ENCODE measurements around the gene UCK1. TPM values are rescaled to one million over a fixed set of nuclear protein-coding genes. Genes with fewer than 3 reads are reported as not detected.

The UCK1 gene
- total and polyA plus RNA-seq, 2 of the 13 experiments (the other 11 are each of a cell fraction or from before 2014, with no cell fraction given) = 11.0 to 24.1 TPM

GRCh38 chr9:131530920-131531832 is at the start of gene UCK1 (continued):
- TF ChIP-seq ATF5 (CRISPR knock-in tag; IDR thresholded peaks at IDR 0.05; ENCODE audit: low read depth) = no peak
- no peak for TF ChIP-seq MAF1 (CRISPR knock-in tag; IDR thresholded peaks at IDR 0.05; ENCODE audit: borderline replicate concordance)
- TF ChIP-seq PATZ1 (CRISPR knock-in tag; IDR thresholded peaks at IDR 0.05) = peak; percentile 53
- 0 out of 2 replicates have a peak, but pooled peaks have one; percentile 36 for TF ChIP-seq ZNF747 (CRISPR knock-in tag; IDR thresholded peaks at IDR 0.05; ENCODE audit: borderline replicate concordance)
- no peak for TF ChIP-seq PBX2 (CRISPR knock-in tag; IDR thresholded peaks at IDR 0.05)
- no peak for TF ChIP-seq TEAD2 (CRISPR knock-in tag; IDR thresholded peaks at IDR 0.05)
- peak; percentile 91 for TF ChIP-seq ZNF143 (CRISPR knock-in tag; IDR thresholded peaks at IDR 0.05)
- no peak for TF ChIP-seq ZSCAN30 (CRISPR knock-in tag; IDR thresholded peaks at IDR 0.05)
- no peak for TF ChIP-seq RFX1 (IDR thresholded peaks at IDR 0.05)
- TF ChIP-seq MIXL1 (CRISPR knock-in tag; IDR thresholded peaks at IDR 0.05) = no peak
- TF ChIP-seq JUNB (CRISPR knock-in tag; IDR thresholded peaks at IDR 0.05; ENCODE audit: borderline replicate concordance) = no peak
- no peak for TF ChIP-seq KLF6 (CRISPR knock-in tag; IDR thresholded peaks at IDR 0.05)
- no peak for TF ChIP-seq MAFG (CRISPR knock-in tag; IDR thresholded peaks at IDR 0.05)
- no peak; the same call in 1 of the 2 replicates for TF ChIP-seq PHF20 (CRISPR knock-in tag; IDR thresholded peaks at IDR 0.05)
- no peak for TF ChIP-seq ZNF512B (CRISPR knock-in tag; IDR thresholded peaks at IDR 0.05; ENCODE audit: borderline replicate concordance)
- no peak for TF ChIP-seq ZNF614 (CRISPR knock-in tag; IDR thresholded peaks at IDR 0.05; ENCODE audit: borderline replicate concordance)
- TF ChIP-seq E2F5 (CRISPR knock-in tag; conservative IDR thresholded peaks at IDR 0.05) = 0 out of 2 replicates have a peak, but pooled peaks have one; percentile 35
- TF ChIP-seq PCBP1 (IDR thresholded peaks at IDR 0.05; ENCODE audit: borderline replicate concordance, low read depth, low read length) = no peak
- TF ChIP-seq TBL1XR1 (IDR thresholded peaks at IDR 0.05; ENCODE audit: borderline replicate concordance, low read length, partially characterized antibody) = peak; percentile 36
- no peak for TF ChIP-seq ZKSCAN1 (IDR thresholded peaks at IDR 0.05; ENCODE audit: low read length)
- peak; percentile 76; the same call in 1 of the 2 replicates for TF ChIP-seq TFDP1 (CRISPR knock-in tag; IDR thresholded peaks at IDR 0.05; ENCODE audit: borderline replicate concordance)

Measured in HepG2 (cell line).